HepG2 (cell line): ENCODE results near the gene TLK2. TPM values are rescaled to one million over a fixed set of nuclear protein-coding genes. Genes with fewer than 3 reads are reported as not detected.

Experiments used
- ATAC-seq: fragments of 200-7000 bp; cut with Tn5 transposase; 3 replicates; pipeline ENCODE4 v1.9.1; 2020; ENCODE audit warnings: mild to moderate bottlenecking, moderate library complexity
- BruUV-seq: library from RNA; stranded (reverse); fragments of 400-500 nt; replicated peaks from 2 replicates; lab custom pipeline; 2021; lab: Mats Ljungman, UMichigan
- CTCF ChIA-PET: fragments of 300-600 bp; formaldehyde crosslinking; extraction: SDS; loops from one replicate; lab custom pipeline; 2021; ENCODE audit warnings: low total read pairs, inconsistent platforms, low intra/inter-chr PET ratio; lab: Yijun Ruan, JAX
- POLR2A ChIA-PET: fragments of 350-600 bp; sonication (Branson Sonifier 250); formaldehyde crosslinking; loops from one replicate; lab custom pipeline; 2020; ENCODE audit warnings: antibody characterized with exemption, inconsistent platforms; lab: Yijun Ruan, JAX
- DNase-seq: peaks from one replicate; pipeline ENCODE4 v3.0.0-alpha.2; 2015; ENCODE audit warnings: low spot score
- FAIRE-seq: peaks from 3 replicates; lab custom pipeline; 2011; peaks lifted over from hg19 to GRCh38; lab: Jason Lieb, UNC
- H2AFZ ChIP-seq: one replicate; pipeline ENCODE4 v1.6.1; 2011; ENCODE audit warnings: low read length, inconsistent platforms
- H3K27ac ChIP-seq: fragments of 300-600 bp; 3 replicates; pipeline ENCODE4 v1.8.0; 2011; ENCODE audit warnings: mixed run types, mild to moderate bottlenecking, mixed read lengths, low read length, inconsistent platforms; ENCODE audit not compliant: insufficient read depth; ENCODE audit errors: extremely low read length
- H3K27me3 ChIP-seq, 2 experiments: fragments of 200-600 bp in 1 of 2; 2 replicates in 1 of 2; 3 replicates in 1 of 2; pipeline versions ENCODE4 v1.6.0 to v1.8.0; 2011; ENCODE audit warnings: low read length in 2 of 2, mild to moderate bottlenecking in 2 of 2, moderate library complexity in 2 of 2, inconsistent platforms in 1 of 2; ENCODE audit not compliant: insufficient read depth in 2 of 2, control insufficient read depth in 1 of 2
- H3K36me3 ChIP-seq, 2 experiments: fragments of 200-600 bp in 1 of 2; replicated peaks in 1 of 2; 2 replicates in 1 of 2; 3 replicates in 1 of 2; pipeline versions ENCODE4 v1.5.1 to v1.8.0; 2011; ENCODE audit warnings: low read length in 2 of 2, inconsistent platforms in 1 of 2; ENCODE audit not compliant: insufficient read depth in 2 of 2, control insufficient read depth in 1 of 2
- H3K4me1 ChIP-seq: 2 replicates; pipeline ENCODE4 v1.5.1; 2012; ENCODE audit warnings: low read length, inconsistent platforms; ENCODE audit not compliant: insufficient read depth
- H3K4me2 ChIP-seq: 2 replicates; pipeline ENCODE4 v1.6.0; 2011; ENCODE audit warnings: low read depth, low read length, inconsistent platforms
- H3K4me3 ChIP-seq, 3 experiments: fragments of 200-600 bp in 1 of 3; sonication (generic), shearing (Covaris generic) in 1 of 3; replicated peaks in 1 of 3; 2 replicates each; pipeline ENCODE4 v1.5.1; 2011 to 2016; ENCODE audit warnings: low read length in 3 of 3, inconsistent platforms in 2 of 3, low read depth in 2 of 3, mild to moderate bottlenecking in 2 of 3, control low read depth in 1 of 3, mixed read lengths in 1 of 3; ENCODE audit not compliant: insufficient read depth in 1 of 3
- H3K79me2 ChIP-seq: one replicate; pipeline ENCODE4 v1.6.1; 2011; ENCODE audit warnings: low read length, inconsistent platforms; ENCODE audit not compliant: insufficient read depth
- H3K9ac ChIP-seq: 2 replicates; pipeline ENCODE4 v1.6.0; 2011; ENCODE audit warnings: mild to moderate bottlenecking, low read depth, low read length, inconsistent platforms; ENCODE audit not compliant: insufficient read depth
- H3K9me3 ChIP-seq: 2 replicates; pipeline ENCODE4 v1.5.1; 2012; ENCODE audit warnings: mild to moderate bottlenecking, low read length
- H4K20me1 ChIP-seq: 2 replicates; pipeline ENCODE4 v1.6.0; 2011; ENCODE audit warnings: inconsistent platforms, mild to moderate bottlenecking, low read length, moderate library complexity; ENCODE audit not compliant: insufficient read depth
- ARNT2 ChIP-seq: sonication (generic); formaldehyde crosslinking; IDR thresholded peaks from 2 replicates; pipeline ENCODE4 v1.8.0; 2022; ENCODE audit warnings: mild to moderate bottlenecking, low read depth, missing genetic modification reagents, moderate library complexity
- CCAR2 ChIP-seq: fragments of 200-400 bp; formaldehyde crosslinking; optimal IDR thresholded peaks from 2 replicates; pipeline ENCODE3; 2018; ENCODE audit warnings: low read depth, mild to moderate bottlenecking, low read length, moderate library complexity
- TCF12 ChIP-seq, 2 experiments: fragments of 450-650 bp in 1 of 2; sonication (generic) in 1 of 2; formaldehyde crosslinking in 1 of 2; IDR thresholded peaks; 2 replicates each; pipeline versions ENCODE4 v1.6.1 to v1.8.0; 2017 to 2022; ENCODE audit warnings: antibody characterized with exemption in 1 of 2, mild to moderate bottlenecking in 1 of 2, missing genetic modification reagents in 1 of 2, moderate library complexity in 1 of 2
- THAP9 ChIP-seq: sonication (generic); formaldehyde crosslinking; IDR thresholded peaks from 2 replicates; pipeline ENCODE4; 2020; ENCODE audit warnings: missing genetic modification reagents, mild to moderate bottlenecking, borderline replicate concordance
- ZNF136 ChIP-seq: sonication (generic); formaldehyde crosslinking; IDR thresholded peaks from 2 replicates; pipeline ENCODE4 v1.8.1; 2022; ENCODE audit warnings: low read depth, mild to moderate bottlenecking, moderate library complexity, missing genetic modification reagents
- ZNF138 ChIP-seq: sonication (generic); formaldehyde crosslinking; IDR thresholded peaks from 2 replicates; pipeline ENCODE4 v1.5.0; 2020; ENCODE audit warnings: mild to moderate bottlenecking, low read depth, missing genetic modification reagents
- ZNF205 ChIP-seq: IDR thresholded peaks from 2 replicates; pipeline ENCODE4 v1.6.1; 2018; ENCODE audit warnings: missing biosample characterization, missing genetic modification reagents
- ZNF337 ChIP-seq: sonication (generic); formaldehyde crosslinking; IDR thresholded peaks from 2 replicates; pipeline ENCODE4 v1.5.1; 2020; ENCODE audit warnings: missing genetic modification reagents, low read depth, mild to moderate bottlenecking, borderline replicate concordance
- ZNF503 ChIP-seq: sonication (generic); formaldehyde crosslinking; IDR thresholded peaks from 2 replicates; pipeline ENCODE4 v1.4.0; 2020; ENCODE audit warnings: missing genetic modification reagents
- ZNF558 ChIP-seq: sonication (generic); formaldehyde crosslinking; IDR thresholded peaks from 2 replicates; pipeline ENCODE4 v1.9.0; 2022; ENCODE audit warnings: mild to moderate bottlenecking, missing genetic modification reagents, borderline replicate concordance
- WGBS: methylation state at CpG from one replicate; pipeline ENCODE4 v1.1.6; 2017; ENCODE audit warnings: low lambda C conversion rate; 5-methylcytosine and 5-hydroxymethylcytosine counted together
- in situ Hi-C: cut with HindIII; loops from 2 replicates; pipeline ENCODE4 v1.10.0; 2017; ENCODE audit warnings: low pct_unique_long_range_greater_than_20kb; ENCODE audit not compliant: extremely low pct_ligation_motif_present
- intact Hi-C: fragments of 100-400 bp; cut with micrococcal nuclease; formaldehyde crosslinking; loops from one replicate; pipeline ENCODE4 v1.10.0; 2022; ENCODE audit not compliant: unreplicated experiment
- polyA plus RNA-seq, 8 experiments: library from polyadenylated mRNA; depleted of rRNA in 3 of 8; stranded (reverse) in 7 of 8; unstranded in 1 of 8; fragments of >200 nt; fragmentation: Illumina TruSeq in 4 of 8; extraction: Trizol in 4 of 8; gene quantifications; 2 replicates each; pipeline versions ENCODE4 v1.2.1 to v1.2.3, GENCODE V29; 2011 to 2016; ENCODE audit warnings: low read depth in 4 of 8, missing spikeins in 1 of 8, mixed read lengths in 1 of 8; ENCODE audit not compliant: insufficient read depth in 1 of 8
- total RNA-seq, 5 experiments: library from RNA; depleted of rRNA; stranded (reverse); fragments of >200 nt; fragmentation: Illumina TruSeq; extraction: Trizol; gene quantifications; 2 replicates each; pipeline ENCODE4 v1.2.3, GENCODE V29; 2016; ENCODE audit warnings: low read depth in 1 of 5
- TF ChIP-seq, protein P1 (sequence below): sonication (generic); formaldehyde crosslinking; IDR thresholded peaks from 2 replicates; pipeline ENCODE4 v1.9.0; 2021; ENCODE audit warnings: missing genetic modification reagents, borderline replicate concordance
- TF ChIP-seq, protein P2 (sequence below): sonication (generic); formaldehyde crosslinking; IDR thresholded peaks from 2 replicates; pipeline ENCODE4 v1.4.0; 2020; ENCODE audit warnings: low read depth, missing genetic modification reagents

The TLK2 gene
- total and polyA plus RNA-seq, 2 of the 13 experiments (the other 11 are each of a cell fraction or from before 2014, with no cell fraction given) = 58.7 to 60.8 TPM

DNA sequence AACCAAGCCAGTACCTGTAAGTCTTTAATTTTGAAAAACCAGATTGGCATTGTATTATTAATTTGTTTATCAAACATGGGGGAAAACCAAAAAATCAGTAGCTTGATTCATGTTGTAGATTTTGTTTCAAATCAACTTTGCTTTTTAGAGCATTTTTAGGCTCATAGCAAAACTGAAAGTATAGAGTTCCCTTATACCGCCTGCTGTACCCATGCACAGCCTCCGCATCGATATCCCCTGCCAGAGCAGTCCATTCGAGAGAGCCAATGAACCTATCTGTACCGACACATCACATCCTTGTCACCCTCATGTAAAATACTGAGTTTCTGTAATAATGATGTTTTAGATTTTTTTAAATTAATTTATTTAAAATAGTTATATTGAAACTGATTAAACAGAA, 132.7 kb downstream of the TLK2 start:
- WGBS = 99% methylated on average over 5 of the region's 5 CpGs
- ChIA-PET POLR2A (no interaction called here), CTCF (no interaction called here)
- intact Hi-C loops = no loop called here
- Histone ChIP-seq H3K4me1 (0 out of 2 replicates have a peak, but pooled peaks cover 3% of the 10 kb centered on the region), H3K9ac (no peak overlapping the region), H2AFZ (no peak overlapping the region), H3K27me3 (no peaks in the 10 kb centered on the region), H3K36me3 (peaks cover 38 to 71% of the 10 kb centered on the region in 2 experiments), H4K20me1 (no peaks in the 10 kb centered on the region), H3K9me3 (no peaks in the 10 kb centered on the region), H3K4me3 (no peak overlapping the region), H3K79me2 (no peaks in the 10 kb centered on the region), H3K27ac (no peak overlapping the region), H3K4me2 (no peak overlapping the region)
- ATAC-seq = no peak
- in situ Hi-C loops = no loop called here
- BruUV-seq = no TSS peak
- no peak for DNase-seq
- no peak for FAIRE-seq
- TF ChIP-seq CCAR2 (no peak), ZNF138 (CRISPR knock-in tag) (no peak), THAP9 (CRISPR knock-in tag) (no peak), ZNF503 (CRISPR knock-in tag) (no peak), TCF12 (IDR thresholded peaks at IDR 0.05) (no peak), TCF12 (CRISPR knock-in tag; IDR thresholded peaks at IDR 0.05) (no peak), ARNT2 (CRISPR knock-in tag) (no peak), ZNF558 (CRISPR knock-in tag) (no peak), ZNF337 (CRISPR knock-in tag) (no peak), ZNF136 (CRISPR knock-in tag) (no peak), ZNF205 (CRISPR knock-in tag) (no peak)
- TF ChIP-seq, protein P1, sequence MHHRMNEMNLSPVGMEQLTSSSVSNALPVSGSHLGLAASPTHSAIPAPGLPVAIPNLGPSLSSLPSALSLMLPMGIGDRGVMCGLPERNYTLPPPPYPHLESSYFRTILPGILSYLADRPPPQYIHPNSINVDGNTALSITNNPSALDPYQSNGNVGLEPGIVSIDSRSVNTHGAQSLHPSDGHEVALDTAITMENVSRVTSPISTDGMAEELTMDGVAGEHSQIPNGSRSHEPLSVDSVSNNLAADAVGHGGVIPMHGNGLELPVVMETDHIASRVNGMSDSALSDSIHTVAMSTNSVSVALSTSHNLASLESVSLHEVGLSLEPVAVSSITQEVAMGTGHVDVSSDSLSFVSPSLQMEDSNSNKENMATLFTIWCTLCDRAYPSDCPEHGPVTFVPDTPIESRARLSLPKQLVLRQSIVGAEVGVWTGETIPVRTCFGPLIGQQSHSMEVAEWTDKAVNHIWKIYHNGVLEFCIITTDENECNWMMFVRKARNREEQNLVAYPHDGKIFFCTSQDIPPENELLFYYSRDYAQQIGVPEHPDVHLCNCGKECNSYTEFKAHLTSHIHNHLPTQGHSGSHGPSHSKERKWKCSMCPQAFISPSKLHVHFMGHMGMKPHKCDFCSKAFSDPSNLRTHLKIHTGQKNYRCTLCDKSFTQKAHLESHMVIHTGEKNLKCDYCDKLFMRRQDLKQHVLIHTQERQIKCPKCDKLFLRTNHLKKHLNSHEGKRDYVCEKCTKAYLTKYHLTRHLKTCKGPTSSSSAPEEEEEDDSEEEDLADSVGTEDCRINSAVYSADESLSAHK (CRISPR knock-in tag) = no peak
- TF ChIP-seq, protein P2, sequence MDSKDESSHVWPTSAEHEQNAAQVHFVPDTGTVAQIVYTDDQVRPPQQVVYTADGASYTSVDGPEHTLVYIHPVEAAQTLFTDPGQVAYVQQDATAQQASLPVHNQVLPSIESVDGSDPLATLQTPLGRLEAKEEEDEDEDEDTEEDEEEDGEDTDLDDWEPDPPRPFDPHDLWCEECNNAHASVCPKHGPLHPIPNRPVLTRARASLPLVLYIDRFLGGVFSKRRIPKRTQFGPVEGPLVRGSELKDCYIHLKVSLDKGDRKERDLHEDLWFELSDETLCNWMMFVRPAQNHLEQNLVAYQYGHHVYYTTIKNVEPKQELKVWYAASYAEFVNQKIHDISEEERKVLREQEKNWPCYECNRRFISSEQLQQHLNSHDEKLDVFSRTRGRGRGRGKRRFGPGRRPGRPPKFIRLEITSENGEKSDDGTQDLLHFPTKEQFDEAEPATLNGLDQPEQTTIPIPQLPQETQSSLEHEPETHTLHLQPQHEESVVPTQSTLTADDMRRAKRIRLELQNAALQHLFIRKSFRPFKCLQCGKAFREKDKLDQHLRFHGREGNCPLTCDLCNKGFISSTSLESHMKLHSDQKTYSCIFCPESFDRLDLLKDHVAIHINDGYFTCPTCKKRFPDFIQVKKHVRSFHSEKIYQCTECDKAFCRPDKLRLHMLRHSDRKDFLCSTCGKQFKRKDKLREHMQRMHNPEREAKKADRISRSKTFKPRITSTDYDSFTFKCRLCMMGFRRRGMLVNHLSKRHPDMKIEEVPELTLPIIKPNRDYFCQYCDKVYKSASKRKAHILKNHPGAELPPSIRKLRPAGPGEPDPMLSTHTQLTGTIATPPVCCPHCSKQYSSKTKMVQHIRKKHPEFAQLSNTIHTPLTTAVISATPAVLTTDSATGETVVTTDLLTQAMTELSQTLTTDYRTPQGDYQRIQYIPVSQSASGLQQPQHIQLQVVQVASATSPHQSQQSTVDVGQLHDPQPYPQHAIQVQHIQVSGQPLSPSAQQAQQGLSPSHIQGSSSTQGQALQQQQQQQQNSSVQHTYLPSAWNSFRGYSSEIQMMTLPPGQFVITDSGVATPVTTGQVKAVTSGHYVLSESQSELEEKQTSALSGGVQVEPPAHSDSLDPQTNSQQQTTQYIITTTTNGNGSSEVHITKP = no peak
